PC-3 (cell line): ENCODE measurements around the gene FBXO15.

Experiments
- CTCF ChIP-seq: fragments of 300-600 bp; sonication (generic); conservative IDR thresholded peaks from 2 replicates; pipeline ENCODE4 v1.5.1; 2017; ENCODE audit warnings: antibody characterized with exemption, low read depth, mild to moderate bottlenecking, low read length
- EZH2 ChIP-seq: fragments of 300-600 bp; sonication (generic); IDR thresholded peaks from one replicate; pipeline ENCODE4 v1.6.1; 2017; ENCODE audit warnings: antibody characterized with exemption, mild to moderate bottlenecking, low read length; ENCODE audit not compliant: unreplicated experiment
- EZH2phosphoT487 ChIP-seq: fragments of 300-600 bp; sonication (generic); IDR thresholded peaks from 2 replicates; pipeline ENCODE4 v1.6.1; 2018; ENCODE audit warnings: mild to moderate bottlenecking, antibody characterized with exemption, low read length, borderline replicate concordance

DNA sequence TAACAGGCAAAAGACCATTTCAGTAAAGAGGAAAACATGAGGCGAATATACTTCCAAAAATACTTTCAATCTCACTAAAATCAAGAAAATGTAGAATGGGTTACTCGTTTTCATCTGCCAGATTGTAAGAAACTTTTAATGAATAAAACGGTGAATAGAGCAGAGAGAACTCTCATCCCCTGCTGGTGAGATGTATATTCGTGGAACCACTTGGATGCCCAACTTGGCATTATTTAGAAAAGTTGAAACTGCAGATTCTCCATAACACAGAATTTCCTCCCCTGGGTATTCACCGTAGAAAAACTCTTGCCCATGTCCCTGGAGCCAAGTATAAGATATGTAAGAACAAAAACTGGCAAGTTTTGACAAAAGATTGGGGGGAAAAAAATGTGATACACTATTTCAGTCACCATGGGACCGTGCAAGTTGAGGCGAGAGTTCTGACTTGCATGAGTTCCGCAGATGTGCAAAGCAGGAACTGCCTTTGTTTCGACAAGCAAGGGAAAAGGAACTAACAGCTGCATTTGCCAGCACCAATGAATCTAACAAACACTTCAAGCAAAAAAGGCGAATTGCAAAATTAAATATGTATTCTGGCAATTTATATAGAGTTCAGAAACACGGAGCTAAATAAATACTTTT, 15.5 kb upstream of the FBXO15 start:
- TF ChIP-seq CTCF = no peak
- no peak for TF ChIP-seq EZH2
- no peak for TF ChIP-seq EZH2phosphoT487
